GM21367 (cell line): ENCODE measurements around the gene APLP2.
"Not testable (repeated sequence)": the region's sequence is repeated elsewhere in the genome, so short reads cannot be mapped to it uniquely, and the experiment has no call there.

ENCODE experiments used
- ATAC-seq: cut with Tn5 transposase; IDR thresholded peaks from one replicate; pipeline ENCODE4 v1.9.1; 2021; ENCODE audit not compliant: unreplicated experiment

APLP2 gene

GRCh38 chr11:130189492-130190210, 120.0 kb downstream of the APLP2 start:
- no peak for ATAC-seq

- ATAC-seq = no peak
Measured at GRCh38 chr11:130190371-130190881, 120.7 kb downstream of the APLP2 start.

- no peak for ATAC-seq
Measured at GRCh38 chr11:130191896-130192295, 122.2 kb downstream of the APLP2 start.

GRCh38 chr11:130192845-130193267, 123.2 kb downstream of the APLP2 start:
- ATAC-seq = no peak

- ATAC-seq = not testable (repeated sequence)
Measured at GRCh38 chr11:130193551-130193950, 123.9 kb downstream of the APLP2 start.
